Measurements from ENCODE around the gene LPXN.

Gene LPXN

DNA sequence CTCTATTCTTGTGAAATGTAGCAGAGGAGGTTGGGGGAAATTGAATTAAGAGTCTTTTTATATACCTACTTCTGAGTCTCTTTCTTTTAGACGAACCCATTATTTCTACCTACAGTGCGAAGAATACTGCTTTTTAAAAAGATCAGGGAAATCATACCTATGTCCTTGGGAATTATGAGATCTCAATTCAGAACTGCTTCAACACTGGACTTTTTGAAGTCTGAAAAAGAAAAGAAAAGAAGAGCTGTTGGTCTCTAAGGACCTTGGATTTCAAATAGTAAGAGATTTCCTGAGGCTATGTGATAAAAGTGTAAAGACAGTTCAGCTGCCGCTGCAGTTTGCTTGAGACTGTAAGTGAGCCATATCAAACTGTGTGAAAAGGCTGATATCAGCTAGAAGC lies 64.0 kb downstream of the LPXN start:
- no peak for DNase-seq

DNA sequence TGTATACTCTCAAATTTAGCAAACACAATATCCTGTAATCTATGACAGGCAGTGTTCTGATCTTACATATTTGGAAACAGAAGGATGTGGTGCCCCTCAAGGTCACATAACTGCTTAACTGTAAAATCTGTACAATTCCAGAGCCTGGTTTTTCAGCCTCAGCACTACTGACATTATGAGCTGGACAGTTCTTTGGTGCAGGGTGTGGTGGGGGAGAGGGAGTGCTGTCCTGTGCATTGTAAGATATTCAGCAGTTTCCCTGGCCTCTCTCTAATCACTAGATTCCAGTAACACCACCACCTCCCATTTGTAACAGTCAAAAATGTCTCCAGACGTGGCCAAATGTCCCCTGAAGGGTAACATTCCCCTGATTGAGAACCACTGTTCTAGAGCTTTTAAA lies 65.9 kb downstream of the LPXN start:
- no peak for DNase-seq

DNA sequence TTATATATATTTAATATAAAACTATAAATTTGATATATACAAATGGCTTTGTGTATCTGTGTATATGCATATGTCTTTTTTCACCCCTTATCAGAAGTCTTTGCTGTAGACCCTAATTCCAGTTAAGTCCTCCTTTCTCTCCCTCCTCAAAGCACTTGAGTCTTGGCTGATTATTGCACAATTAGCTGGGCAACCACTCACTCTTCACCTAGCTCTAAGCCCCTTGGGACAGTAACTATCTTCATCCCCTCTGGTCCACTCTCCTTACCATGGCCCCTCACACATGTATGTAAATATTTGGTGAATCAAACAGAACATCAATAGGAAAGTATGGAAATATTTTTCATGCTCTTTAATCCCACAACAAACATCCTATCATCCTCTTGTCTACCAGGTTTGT lies 66.8 kb downstream of the LPXN start:
- no peak for DNase-seq

GRCh38 chr11:58508005-58508404 lies 67.7 kb downstream of the LPXN start, which contains the start of gene OR5B21:
Gene OR5B21, minus strand, starts transcription at chr11:58508105. Its CDS starts 0 bp downstream, at chr11:58508105.
- DNase-seq, result no peak

DNA sequence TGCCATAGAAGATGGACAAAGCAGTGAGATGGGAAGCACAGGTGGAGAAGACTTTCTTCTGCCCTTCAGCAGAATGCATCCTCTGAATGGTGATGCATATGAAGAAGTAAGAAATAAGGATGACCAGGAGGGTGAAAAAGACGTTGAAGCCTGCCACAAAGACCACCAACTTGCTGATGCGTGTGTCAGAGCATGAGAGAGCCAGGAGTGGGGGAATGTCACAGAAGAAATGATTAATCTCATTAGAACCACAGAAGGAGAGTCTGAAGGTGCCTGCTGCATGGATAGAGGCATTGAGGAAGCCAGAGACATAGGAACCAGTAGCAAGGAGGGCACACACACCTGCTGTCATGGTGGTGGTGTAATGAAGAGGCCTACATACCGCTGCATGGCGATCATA lies 68.3 kb downstream of the LPXN start:
- DNase-seq, result no peak

DNA sequence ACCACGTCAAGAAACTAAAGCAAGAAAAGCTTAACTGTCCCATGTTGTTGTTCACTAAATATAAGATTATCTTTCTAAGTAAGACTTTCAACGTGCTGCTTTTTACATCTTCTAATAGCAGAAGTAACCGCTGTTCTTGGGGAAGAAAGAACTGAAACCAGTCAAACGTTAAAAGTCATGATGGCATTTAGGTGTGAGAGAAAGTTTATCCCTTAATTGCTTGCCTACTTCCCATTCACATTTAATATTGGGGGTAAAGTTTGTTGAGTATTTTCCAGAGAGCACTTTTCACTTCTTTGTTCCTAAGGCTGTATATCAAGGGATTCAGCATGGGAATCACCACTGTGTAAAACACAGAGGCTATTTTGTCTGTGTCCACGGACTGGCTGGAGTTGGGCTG lies 68.7 kb downstream of the LPXN start:
- DNase-seq, result no peak

DNA sequence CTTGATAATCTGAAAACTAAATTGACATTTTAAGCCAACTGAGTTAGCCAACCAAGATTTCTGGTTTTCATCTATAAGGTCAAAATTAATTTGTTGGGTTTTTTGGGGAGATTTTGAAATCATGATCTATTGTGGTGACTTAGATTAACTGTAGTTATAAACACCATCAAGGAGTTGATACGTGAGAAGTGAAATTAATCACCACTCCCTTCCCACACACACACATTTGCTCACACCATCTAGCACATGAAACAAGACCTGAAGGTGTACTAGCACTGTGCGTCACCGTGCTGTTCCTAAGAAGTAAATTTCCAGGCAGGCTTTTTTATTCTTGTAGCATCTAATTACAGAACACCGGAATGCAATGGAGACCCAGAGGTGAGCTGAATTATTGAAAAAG lies 69.8 kb downstream of the LPXN start:
- DNase-seq, result no peak

DNA sequence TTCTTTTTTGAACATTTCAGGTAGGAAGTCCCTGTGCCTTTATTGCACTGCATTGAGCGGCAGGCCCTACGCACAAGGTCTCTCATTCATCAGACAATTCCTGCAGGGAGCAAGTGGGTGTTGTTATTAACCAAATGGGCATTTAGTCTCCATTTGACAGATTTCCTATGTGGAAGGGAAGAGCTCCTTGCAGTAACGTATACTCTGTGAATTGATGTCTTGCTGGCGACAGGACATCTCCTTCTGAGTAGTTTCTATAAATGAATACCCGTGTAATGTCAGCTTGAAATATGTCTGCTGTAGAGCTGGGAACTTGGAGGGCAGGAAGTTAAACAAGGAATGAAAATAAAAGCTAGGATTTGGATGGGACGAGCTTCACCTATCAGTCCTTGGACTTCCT lies 71.4 kb downstream of the LPXN start:
- DNase-seq, result no peak

DNA sequence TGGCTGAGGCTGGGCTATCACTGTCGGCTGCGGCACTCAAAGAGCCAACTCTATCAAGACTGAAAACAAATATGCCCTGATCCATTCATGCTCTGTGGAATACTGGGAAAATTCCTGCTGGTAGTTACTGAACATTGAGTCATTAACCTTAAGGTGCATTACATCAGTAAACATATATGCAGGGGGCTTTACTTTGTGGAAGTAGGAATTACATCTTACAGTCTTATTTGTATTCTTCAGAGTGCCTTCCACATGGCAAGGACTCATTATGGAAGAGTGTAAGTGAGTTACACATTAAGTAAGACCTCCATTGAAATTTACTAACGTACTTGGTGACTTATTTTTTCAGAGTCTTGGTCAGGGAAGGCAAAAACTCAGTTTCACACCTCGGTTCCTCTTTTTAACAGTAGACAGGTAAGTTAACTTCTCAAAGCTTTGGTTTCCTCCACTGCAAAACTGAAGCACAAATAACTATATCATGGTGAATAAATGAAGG lies 72.2 kb downstream of the LPXN start:
- no peak for DNase-seq

- DNase-seq, result no peak
Measured at GRCh38 chr11:58502004-58502403, 73.7 kb downstream of the LPXN start.

DNA sequence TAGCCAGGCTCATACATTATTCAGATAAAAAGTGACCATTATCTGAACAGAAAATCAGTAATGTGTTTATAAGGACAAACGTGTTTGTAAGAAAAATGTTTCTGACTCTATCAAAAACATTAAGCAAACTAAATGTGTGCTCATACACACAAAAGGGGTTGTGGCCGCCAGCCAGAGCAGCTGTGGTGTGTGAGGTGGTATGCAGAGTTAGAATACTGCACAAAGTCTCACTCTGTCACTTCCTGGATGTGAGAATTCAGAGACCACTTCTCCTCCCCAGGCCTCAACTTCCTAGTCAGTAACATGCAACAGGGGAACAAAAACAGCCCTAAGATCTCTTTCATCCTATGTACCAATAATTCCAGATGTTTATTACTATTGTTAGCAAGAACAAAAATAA lies 77.2 kb downstream of the LPXN start:
- DNase-seq, result no peak

- DNase-seq, result no peak
Measured at GRCh38 chr11:58497951-58498350, 77.7 kb downstream of the LPXN start.

DNA sequence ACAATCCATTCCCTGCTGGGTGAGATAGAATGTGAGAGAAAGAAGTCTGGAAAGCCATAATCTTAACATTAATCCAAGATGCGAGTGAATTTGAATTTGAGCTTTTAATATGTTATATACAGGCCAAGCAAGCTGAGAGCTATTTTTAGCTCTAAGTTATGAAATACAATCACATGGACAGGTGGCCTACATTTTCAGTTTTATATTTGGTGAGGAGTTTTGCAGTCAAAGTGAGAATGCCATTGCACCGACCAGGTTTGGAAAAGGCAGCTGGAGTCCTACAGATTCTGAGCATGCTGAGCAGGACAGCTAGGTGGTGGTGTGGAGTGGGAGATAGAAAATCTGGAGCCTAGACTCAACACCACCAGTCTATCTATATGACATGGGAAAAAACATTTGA lies 79.8 kb downstream of the LPXN start:
- no peak for DNase-seq

DNA sequence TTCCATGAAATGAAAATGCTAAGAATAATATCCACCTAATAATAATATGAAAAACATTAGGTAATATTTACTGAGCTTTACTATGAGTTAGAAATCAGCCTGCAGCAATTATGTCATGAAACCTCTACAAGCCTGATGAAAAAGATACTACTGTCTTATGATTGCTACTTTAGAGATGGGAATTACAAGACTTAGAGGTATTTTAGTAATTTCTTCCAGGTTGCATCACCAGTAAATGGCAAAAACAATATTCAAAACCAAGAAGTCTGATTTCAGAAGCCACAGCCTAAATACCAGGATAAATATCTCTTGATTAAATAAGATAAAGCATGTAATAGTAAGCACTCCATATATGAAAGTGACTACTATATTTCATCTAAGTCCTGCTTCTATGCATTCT lies 81.6 kb downstream of the LPXN start:
- no peak for DNase-seq

GRCh38 chr11:58493676-58494075 lies 82.0 kb downstream of the LPXN start:
- no peak for DNase-seq

DNA sequence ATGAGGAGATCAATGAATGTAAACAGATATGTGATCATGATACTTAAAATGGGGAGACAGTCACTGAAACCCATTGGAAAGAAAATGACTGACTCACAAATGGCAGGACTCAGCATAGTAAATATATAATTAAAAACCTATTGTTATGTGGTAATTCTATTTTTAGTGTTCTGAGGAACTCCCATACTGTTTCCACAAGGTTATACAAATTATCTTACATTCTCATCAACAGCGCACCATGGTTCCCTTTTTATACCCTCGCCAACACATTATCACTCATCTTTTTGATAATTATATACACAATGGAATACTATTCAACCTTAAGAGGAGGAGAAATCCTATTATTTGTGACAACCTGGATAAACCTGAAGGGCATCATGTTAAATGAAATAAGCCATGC lies 84.8 kb downstream of the LPXN start:
- no peak for DNase-seq

- no peak for DNase-seq
Measured at GRCh38 chr11:58487170-58487569, 88.5 kb downstream of the LPXN start.

DNA sequence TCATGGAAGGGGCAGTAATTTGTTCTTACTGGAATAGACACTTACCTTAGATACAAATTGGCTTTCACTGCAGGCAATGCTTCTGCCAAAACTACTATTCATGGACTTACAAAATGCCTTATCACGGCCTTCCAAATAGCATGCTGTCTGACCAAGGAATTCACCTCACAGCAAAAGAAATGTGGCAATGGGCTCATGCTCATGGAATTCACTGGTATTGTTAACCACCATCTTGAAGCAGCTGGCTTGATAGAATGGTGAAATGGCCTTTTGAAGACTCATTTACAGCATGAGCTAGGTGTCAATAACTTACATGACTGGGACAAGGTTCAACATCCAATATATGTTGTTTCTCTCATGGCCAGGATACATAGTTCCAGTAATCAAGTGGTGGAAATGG lies 89.7 kb downstream of the LPXN start:
- DNase-seq, result no peak

Measured in NCI-H1105 (cell line).